IMR-90 (cell line): Measurements from ENCODE around the gene PIP4P1. TPM values are rescaled to one million over a fixed set of nuclear protein-coding genes. Genes with fewer than 3 reads are reported as not detected.

ENCODE experiments used
- ATAC-seq: fragments of 200-7000 bp; cut with Tn5 transposase; 2 replicates; pipeline ENCODE4 v1.9.1; 2020; ENCODE audit warnings: low read depth, mild to moderate bottlenecking, moderate library complexity
- BruUV-seq: library from RNA; stranded (reverse); fragments of 400-500 nt; replicated peaks from 2 replicates; lab custom pipeline; 2021; lab: Mats Ljungman, UMichigan
- CTCF ChIA-PET: fragments of 300-600 bp; formaldehyde crosslinking; extraction: SDS; loops from one replicate; lab custom pipeline; 2021; ENCODE audit warnings: antibody characterized with exemption; lab: Yijun Ruan, JAX
- POLR2A ChIA-PET: fragments of 300-600 bp; sonication (Branson Sonifier 250); formaldehyde crosslinking; loops from one replicate; lab custom pipeline; 2022; ENCODE audit warnings: antibody characterized with exemption; ENCODE audit not compliant: unreplicated experiment; lab: Charles Lee
- DNase-seq: peaks from one replicate; pipeline ENCODE4 v3.0.0; 2013
- H2AFZ ChIP-seq: replicated peaks from 2 replicates; pipeline ENCODE3; 2013; ENCODE audit warnings: low read length, mild to moderate bottlenecking; ENCODE audit not compliant: poor library complexity
- H2AK5ac ChIP-seq: 2 replicates; pipeline ENCODE4 v1.6.1; 2013; ENCODE audit warnings: low read depth, low read length, inconsistent platforms
- H2AK9ac ChIP-seq: replicated peaks from 2 replicates; pipeline ENCODE3; 2013; ENCODE audit warnings: mild to moderate bottlenecking, low read depth, low read length, moderate library complexity; ENCODE audit not compliant: poor library complexity
- H2BK120ac ChIP-seq: 2 replicates; pipeline ENCODE4 v1.6.1; 2013; ENCODE audit warnings: low read depth, low read length, inconsistent platforms
- H2BK15ac ChIP-seq: 3 replicates; pipeline ENCODE4 v1.6.1; 2013; ENCODE audit warnings: low read depth, low read length, inconsistent platforms
- H2BK20ac ChIP-seq: 2 replicates; pipeline ENCODE4 v1.6.1; 2013; ENCODE audit warnings: low read depth, mild to moderate bottlenecking, inconsistent platforms, low read length, moderate library complexity
- H2BK5ac ChIP-seq: 2 replicates; pipeline ENCODE4 v1.6.1; 2013; ENCODE audit warnings: mild to moderate bottlenecking, low read depth, low read length, inconsistent platforms; ENCODE audit not compliant: poor library complexity, severe bottlenecking
- H3K14ac ChIP-seq: replicated peaks from 2 replicates; pipeline ENCODE4 v1.6.1; 2013; ENCODE audit warnings: low read depth, low read length, inconsistent platforms
- H3K18ac ChIP-seq: 2 replicates; pipeline ENCODE4 v1.6.1; 2013; ENCODE audit warnings: low read depth, low read length, control low read depth
- H3K23ac ChIP-seq: 2 replicates; pipeline ENCODE4 v1.6.1; 2013; ENCODE audit warnings: low read depth, low read length, inconsistent platforms
- H3K27ac ChIP-seq: 2 replicates; pipeline ENCODE4 v1.5.1; 2013; ENCODE audit warnings: mild to moderate bottlenecking, control low read depth, low read length; ENCODE audit not compliant: insufficient read depth
- H3K27me3 ChIP-seq: 2 replicates; pipeline ENCODE4 v1.6.1; 2013; ENCODE audit warnings: low read length; ENCODE audit not compliant: control insufficient read depth, insufficient read depth
- H3K36me3 ChIP-seq: 2 replicates; pipeline ENCODE4 v1.6.1; 2013; ENCODE audit warnings: low read length, mixed read lengths; ENCODE audit not compliant: control insufficient read depth, insufficient read depth
- H3K4ac ChIP-seq: 2 replicates; pipeline ENCODE4 v1.6.1; 2013; ENCODE audit warnings: low read depth, low read length, inconsistent platforms
- H3K4me1 ChIP-seq: 2 replicates; pipeline ENCODE4 v1.6.1; 2013; ENCODE audit warnings: low read length, mixed read lengths; ENCODE audit not compliant: control insufficient read depth, insufficient read depth
- H3K4me2 ChIP-seq: 2 replicates; pipeline ENCODE4 v1.6.1; 2013; ENCODE audit warnings: low read depth, mild to moderate bottlenecking, control low read depth, low read length, moderate library complexity
- H3K4me3 ChIP-seq: 2 replicates; pipeline ENCODE4 v1.5.1; 2013; ENCODE audit warnings: low read depth, mild to moderate bottlenecking, control low read depth, low read length, moderate library complexity; ENCODE audit not compliant: insufficient read depth
- H3K56ac ChIP-seq: 2 replicates; pipeline ENCODE4 v1.6.1; 2013; ENCODE audit warnings: low read length, inconsistent platforms; ENCODE audit not compliant: insufficient read depth; ENCODE audit errors: extremely low read depth
- H3K79me1 ChIP-seq, 2 experiments: 2 replicates each; pipeline ENCODE4 v1.6.1; 2013; ENCODE audit warnings: low read length in 2 of 2, inconsistent platforms in 1 of 2, low read depth in 1 of 2
- H3K9ac ChIP-seq: 2 replicates; pipeline ENCODE4 v1.6.1; 2013; ENCODE audit warnings: low read depth, low read length, control low read depth
- H3K9me1 ChIP-seq: 2 replicates; pipeline ENCODE4 v1.6.1; 2013; ENCODE audit warnings: low read length, inconsistent platforms; ENCODE audit not compliant: insufficient read depth
- H3K9me3 ChIP-seq: 2 replicates; pipeline ENCODE4 v1.6.1; 2013; ENCODE audit warnings: low read length; ENCODE audit not compliant: control insufficient read depth, insufficient read depth
- H4K20me1 ChIP-seq: 2 replicates; pipeline ENCODE4 v1.6.1; 2013; ENCODE audit warnings: low read length, inconsistent platforms; ENCODE audit not compliant: insufficient read depth
- H4K5ac ChIP-seq: 2 replicates; pipeline ENCODE4 v1.6.1; 2013; ENCODE audit warnings: mild to moderate bottlenecking, low read depth, low read length, control low read depth
- H4K8ac ChIP-seq, 2 experiments: 2 replicates each; pipeline ENCODE4 v1.6.1; 2013; ENCODE audit warnings: low read depth in 2 of 2, low read length in 2 of 2, control low read depth in 1 of 2, inconsistent platforms in 1 of 2
- H4K91ac ChIP-seq: 2 replicates; pipeline ENCODE4 v1.6.1; 2013; ENCODE audit warnings: low read depth, low read length, inconsistent platforms; ENCODE audit not compliant: insufficient read depth
- BHLHE40 ChIP-seq: fragments of 150-350 bp; IDR thresholded peaks from 2 replicates; pipeline ENCODE4 v1.6.1; 2016; ENCODE audit warnings: mild to moderate bottlenecking, low read depth, low read length
- MXI1 ChIP-seq: IDR thresholded peaks from 2 replicates; pipeline ENCODE4 v1.6.1; 2012; ENCODE audit warnings: low read depth, mild to moderate bottlenecking, low read length, moderate library complexity, borderline replicate concordance
- SMC3 ChIP-seq: fragments of 150-350 bp; IDR thresholded peaks from 2 replicates; pipeline ENCODE4 v1.6.1; 2016; ENCODE audit warnings: low read depth, mild to moderate bottlenecking, antibody characterized with exemption, low read length, moderate library complexity
- WGBS, 2 experiments: methylation state at CpG; one replicate each; pipeline versions ENCODE4 v1.1.5 to v1.1.7; 2013; ENCODE audit warnings: missing lambda C conversion rate in 2 of 2; ENCODE audit not compliant: insufficient read length in 1 of 2; ENCODE audit errors: extremely low coverage in 2 of 2; 5-methylcytosine and 5-hydroxymethylcytosine counted together
- dilution Hi-C: fragments of 300-500 bp; cut with HindIII; formaldehyde crosslinking; loops from one replicate; pipeline ENCODE4 v1.14.3; 2018; ENCODE audit warnings: low sequenced_read_pairs; ENCODE audit not compliant: unreplicated experiment
- in situ Hi-C: fragments of 300-500 bp; cut with MboI; formaldehyde crosslinking; loops from 3 replicates; pipeline ENCODE4 v1.14.3; 2019; ENCODE audit warnings: low sequenced_read_pairs, inconsistent platforms, mixed read lengths
- intact Hi-C: fragments of 100-400 bp; cut with micrococcal nuclease; formaldehyde crosslinking; loops from 2 replicates; pipeline ENCODE4 v1.10.0; 2022
- polyA plus RNA-seq, 3 experiments: library from polyadenylated mRNA; depleted of rRNA; stranded (reverse); fragments of >200 nt; gene quantifications; 2 replicates each; pipeline ENCODE4 v1.2.3, GENCODE V29; 2012; ENCODE audit warnings: low replicate concordance in 1 of 3
- total RNA-seq: library from RNA; depleted of rRNA; stranded (reverse); fragments of >200 nt; gene quantifications from 2 replicates; pipeline ENCODE4 v1.2.3, GENCODE V29; 2012

PIP4P1 gene
- total and polyA plus RNA-seq, 2 of the 4 experiments (the other 2 are of a cell fraction), result 15.2 to 27.8 TPM

DNA sequence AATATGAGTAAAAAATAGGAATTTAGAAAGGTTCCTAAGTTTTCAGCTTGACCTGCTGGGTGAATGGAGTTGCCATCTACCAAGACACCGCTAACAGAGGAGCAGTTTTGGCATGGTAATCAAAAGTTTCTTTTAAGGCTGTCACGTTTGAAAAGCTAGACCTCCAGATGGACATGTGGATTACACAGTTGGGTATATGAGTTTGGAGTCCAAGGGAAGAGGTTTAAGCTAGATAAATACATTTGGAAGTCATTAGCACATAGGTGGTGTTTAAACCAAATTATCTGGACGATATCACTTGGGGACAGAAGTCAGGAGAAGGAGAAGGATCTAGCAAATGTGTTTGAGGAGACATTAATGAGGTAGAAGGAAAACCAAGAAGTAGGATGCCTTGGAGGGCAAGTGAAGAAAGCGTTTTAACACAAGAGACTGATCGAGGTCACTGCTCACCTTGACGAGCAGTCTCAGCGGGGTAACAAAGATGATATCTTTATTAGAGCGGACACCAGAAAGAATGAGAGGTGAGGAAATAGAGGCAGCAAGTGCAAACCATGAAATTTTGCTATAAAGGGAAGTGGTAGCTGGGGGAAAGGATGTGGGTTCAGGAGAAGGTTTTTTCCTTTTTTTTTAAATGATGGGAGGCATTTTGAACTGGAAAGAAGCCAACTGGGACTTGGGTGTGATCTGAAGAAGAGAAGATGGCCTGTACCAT is 25.6 kb upstream of the PIP4P1 start:
- Histone ChIP-seq H2AK9ac (no peak overlapping the region), H2BK20ac (no peak overlapping the region), H2BK120ac (no peak overlapping the region), H3K27me3 (no peaks in the 10 kb centered on the region; the same call in none of the 2 replicates), H2AFZ (no peak overlapping the region), H3K9me1 (no peaks in the 10 kb centered on the region), H3K23ac (no peak overlapping the region), H4K91ac (no peak overlapping the region), H3K36me3 (no peaks in the 10 kb centered on the region), H3K27ac (no peak overlapping the region), H3K9ac (no peak overlapping the region), H3K56ac (no peak overlapping the region), H3K4me3 (no peak overlapping the region), H3K14ac (no peak overlapping the region), H3K4me2 (no peak overlapping the region), H3K4me1 (no peaks in the 10 kb centered on the region), H4K5ac (no peak overlapping the region), H3K4ac (no peak overlapping the region), H4K20me1 (no peaks in the 10 kb centered on the region), H2BK5ac (no peak overlapping the region), H3K79me1 (no peaks in the 10 kb centered on the region), H3K9me3 (no peaks in the 10 kb centered on the region), H2BK15ac (no peak overlapping the region), H4K8ac (no peak overlapping the region), H2AK5ac (no peak overlapping the region), H3K18ac (no peak overlapping the region)
- WGBS, 2 experiments, result 74% methylated on average over 6 of the region's 8 CpGs; no CpG with 5 or more reads in 1 of the 2 experiments
- in situ Hi-C loops (no loop called here), dilution Hi-C loops (no loop called here), intact Hi-C loops (loop anchor here (10.0 kb wide), 1 partner anchor 1708 kb away; no protein-coding TSS in a partner anchor)
- POLR2A ChIA-PET, result no interaction called here
- CTCF ChIA-PET, result interaction anchor here (0.6 kb wide), 1 partner anchor 52 kb away, joined by 4 read pairs; no protein-coding TSS in a partner anchor
- ATAC-seq (no peak), DNase-seq (no peak)
- TF ChIP-seq SMC3, result no peak
- no peak for TF ChIP-seq MXI1
- TF ChIP-seq BHLHE40, result no peak
- BruUV-seq, result no TSS peak
